ENCODE data around the gene TM9SF1.
A peak's percentile ranks its signal among the peaks of the same experiment; 100 is the strongest.

Gene TM9SF1

GRCh38 chr14:24195186-24196070 is at the start of gene TM9SF1:
TSS of gene TM9SF1 (minus strand) at chr14:24195441. CDS start at chr14:24195019, 422 bp downstream.
- peak; percentile 73 to 83 (median 82) for DNase-seq

- DNase-seq: no peak
Observed at GRCh38 chr14:24243336-24243836, 48.1 kb upstream of the TM9SF1 start.

GRCh38 chr14:24241829-24242443 is 46.7 kb upstream of the TM9SF1 start:
- DNase-seq: peak; percentile 87 to 93 (median 92)

GRCh38 chr14:24240110-24240918 is 45.1 kb upstream of the TM9SF1 start:
- DNase-seq: no peak

GRCh38 chr14:24238527-24239037 is 43.3 kb upstream of the TM9SF1 start:
- DNase-seq: no peak

- no peak for DNase-seq
Observed at GRCh38 chr14:24238123-24238522, 42.9 kb upstream of the TM9SF1 start.

- no peak for DNase-seq
Observed at GRCh38 chr14:24237463-24237955, 42.3 kb upstream of the TM9SF1 start.

- DNase-seq: no peak
Observed at GRCh38 chr14:24236689-24237462, 41.6 kb upstream of the TM9SF1 start.

- DNase-seq: no peak
Observed at GRCh38 chr14:24235804-24236688, 40.8 kb upstream of the TM9SF1 start.

- no peak for DNase-seq
Observed at GRCh38 chr14:24234095-24235005, 39.1 kb upstream of the TM9SF1 start.

- DNase-seq: no peak
Observed at GRCh38 chr14:24233538-24233866, 38.3 kb upstream of the TM9SF1 start.

- no peak for DNase-seq
Observed at GRCh38 chr14:24232645-24233537, 37.6 kb upstream of the TM9SF1 start, which contains the start of gene GMPR2. TSS of gene GMPR2 (plus strand) at chr14:24232929. CDS start at chr14:24233254, 325 bp downstream.

- DNase-seq: peak; percentile 82 to 92 (median 89)
Observed at GRCh38 chr14:24232121-24232644, 36.9 kb upstream of the TM9SF1 start, which contains the start of gene NEDD8. TSS of gene NEDD8 (minus strand) at chr14:24232367. CDS start at chr14:24232267, 100 bp downstream.

- no peak for DNase-seq
Observed at GRCh38 chr14:24231263-24232120, 36.3 kb upstream of the TM9SF1 start.

- DNase-seq: no peak
Observed at GRCh38 chr14:24228902-24229301, 33.7 kb upstream of the TM9SF1 start.

GRCh38 chr14:24226473-24226872 is 31.2 kb upstream of the TM9SF1 start:
- DNase-seq: no peak

GRCh38 chr14:24224618-24225071 is 29.4 kb upstream of the TM9SF1 start:
- no peak for DNase-seq

Data from activated CD4-positive, CD25-positive, alpha-beta regulatory T cell (primary cell).